LNCAP (cell line): ENCODE results near the gene RTL5.

Experiments
- CTCF ChIP-seq: fragments of 450-650 bp; IDR thresholded peaks from 2 replicates; pipeline ENCODE4 v1.5.1; 2017; ENCODE audit warnings: mild to moderate bottlenecking

RTL5 gene

GRCh38 chrX:72078411-72078810 lies 53.3 kb downstream of the RTL5 start:
- TF ChIP-seq CTCF, result no peak
